Activated CD8-positive, alpha-beta memory T cell treated with anti-CD3 and anti-CD28 coated beads, Interleukin-2, amount 50 U/mL, for 1 hour (primary cell): Measurements from ENCODE around the gene C3AR1.
"Not testable (repeated sequence)": the region's sequence is repeated elsewhere in the genome, so short reads cannot be mapped to it uniquely, and the experiment has no call there.

Source experiments
- DNase-seq: peaks from one replicate; pipeline ENCODE4 v3.0.0-alpha.2; 2020; ENCODE audit errors: extremely low read depth

The C3AR1 gene

GRCh38 chr12:8057839-8058238 lies 8.3 kb downstream of the C3AR1 start:
- DNase-seq: no peak

- DNase-seq: no peak
Measured at GRCh38 chr12:8057306-8057705, 8.9 kb downstream of the C3AR1 start.

GRCh38 chr12:8054816-8055215 lies 11.3 kb downstream of the C3AR1 start:
- no peak for DNase-seq

DNA sequence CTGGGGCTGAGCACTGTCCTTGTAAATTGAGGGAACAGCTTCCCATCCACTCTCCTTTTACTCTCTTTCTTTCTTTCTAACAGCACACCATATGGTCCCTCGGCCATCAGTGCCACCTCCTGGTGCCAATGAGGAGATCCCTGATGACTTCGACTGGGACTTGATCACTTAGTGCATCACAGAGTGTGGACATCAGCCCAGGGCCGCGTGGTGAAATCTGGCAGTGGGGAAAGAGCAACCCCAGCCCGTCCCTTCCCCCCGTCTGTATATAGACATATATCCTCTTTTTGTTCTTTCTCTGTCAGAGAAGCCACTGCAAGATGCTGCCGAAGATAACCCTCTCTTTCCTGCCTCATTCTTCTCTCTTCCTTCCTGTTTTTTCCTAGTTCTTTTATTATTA lies 13.5 kb downstream of the C3AR1 start:
- no peak for DNase-seq

GRCh38 chr12:8050600-8051250 lies 15.4 kb downstream of the C3AR1 start:
- no peak for DNase-seq

DNA sequence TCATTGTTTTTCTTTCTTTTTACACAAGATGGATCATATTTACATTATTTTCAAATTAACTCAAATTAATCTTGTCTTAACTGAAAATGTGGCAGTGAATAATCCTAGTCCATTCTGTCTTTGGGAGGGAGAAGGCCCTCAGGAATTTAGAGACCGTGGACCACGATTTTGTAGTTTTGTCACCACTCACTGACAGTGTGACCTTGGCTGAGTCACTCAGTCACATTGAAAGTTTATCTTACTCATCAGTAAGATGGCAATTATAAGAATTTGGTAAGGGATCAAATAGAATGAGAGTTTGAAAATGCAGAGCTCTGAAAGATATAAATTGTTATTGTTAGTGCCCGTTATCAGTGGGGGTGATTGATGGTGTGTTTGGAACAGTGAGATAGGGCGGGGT lies 17.3 kb downstream of the C3AR1 start:
- no peak for DNase-seq

- DNase-seq: no peak
Measured at GRCh38 chr12:8047842-8048241, 18.3 kb downstream of the C3AR1 start.

DNA sequence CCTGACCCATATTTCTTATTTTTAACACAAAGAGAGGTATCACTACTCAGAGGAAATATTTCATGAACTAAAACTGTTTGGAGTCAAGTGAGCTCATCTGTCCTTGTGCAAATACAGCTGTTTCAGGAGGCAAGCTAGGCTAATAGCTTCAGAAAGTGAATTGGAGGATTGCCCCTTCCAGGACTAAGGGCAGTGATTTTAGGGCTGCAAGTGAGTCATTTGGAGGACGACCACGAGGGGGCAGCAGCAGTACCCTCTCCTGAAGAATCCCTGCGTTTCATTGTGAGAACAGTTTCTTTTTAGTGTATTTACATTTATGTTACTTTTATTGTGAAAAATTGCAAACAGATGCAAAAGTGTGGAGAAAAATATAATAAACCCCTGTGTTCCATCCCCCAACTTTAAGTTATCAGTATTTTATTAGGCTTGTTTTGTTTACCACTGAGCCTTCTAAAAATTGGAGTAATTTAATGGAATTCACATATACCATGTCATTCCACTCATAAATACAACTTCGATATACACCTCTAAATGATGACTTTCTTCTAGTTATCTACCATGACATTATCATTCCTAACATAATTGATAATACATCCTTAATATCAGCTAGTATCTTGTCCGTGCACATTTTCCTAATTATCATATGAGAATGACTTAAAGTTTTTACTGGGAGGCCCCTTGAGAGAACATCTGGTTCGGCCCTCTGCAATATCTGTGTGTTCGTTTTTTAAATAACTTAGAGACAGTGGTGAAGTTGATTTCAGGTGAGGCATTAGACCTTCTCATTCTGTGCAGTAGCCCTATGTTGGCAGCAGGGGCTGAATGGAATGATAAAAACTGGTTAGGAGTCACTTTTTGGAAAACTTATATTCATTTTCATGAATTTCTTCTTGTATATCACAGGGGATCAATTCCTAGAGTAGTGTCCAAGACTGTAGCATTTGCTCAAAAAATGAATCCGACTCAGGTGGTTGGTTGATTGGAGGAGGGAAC lies 19.9 kb downstream of the C3AR1 start:
- DNase-seq: no peak

- no peak for DNase-seq
Measured at GRCh38 chr12:8040791-8041190, 25.4 kb downstream of the C3AR1 start.

GRCh38 chr12:8038659-8039114 lies 27.5 kb downstream of the C3AR1 start:
- no peak for DNase-seq

- no peak for DNase-seq
Measured at GRCh38 chr12:8037947-8038346, 28.2 kb downstream of the C3AR1 start.

DNA sequence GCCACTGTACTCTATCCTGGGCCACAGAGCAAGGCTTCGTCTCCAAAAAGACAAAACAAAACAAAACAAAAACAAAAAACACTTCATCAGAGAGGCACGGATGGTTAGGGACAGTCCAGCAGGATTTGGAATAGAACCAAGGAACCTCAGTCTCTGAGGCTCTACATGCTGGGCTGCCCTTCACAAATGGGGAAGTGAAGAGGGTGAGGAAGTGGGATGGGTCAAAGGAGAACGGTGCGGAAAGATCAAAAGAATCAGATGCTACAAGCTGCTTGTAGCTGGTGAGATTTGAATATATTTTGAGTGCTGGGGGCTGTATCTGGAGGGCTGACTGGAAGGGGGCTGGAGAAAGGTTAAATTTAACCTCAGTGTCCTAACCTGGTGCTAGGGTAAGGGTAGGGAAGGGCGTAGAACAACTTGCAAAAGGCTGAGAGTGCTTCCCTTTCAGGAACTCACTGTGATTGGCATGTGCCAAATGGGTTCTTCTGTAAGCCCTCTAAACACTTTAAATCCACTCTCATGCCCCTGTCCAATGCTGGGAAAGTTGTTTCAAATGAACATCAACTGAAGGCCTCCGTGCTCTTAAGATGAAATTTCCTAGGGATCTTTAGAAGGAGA lies 29.0 kb downstream of the C3AR1 start:
- no peak for DNase-seq

DNA sequence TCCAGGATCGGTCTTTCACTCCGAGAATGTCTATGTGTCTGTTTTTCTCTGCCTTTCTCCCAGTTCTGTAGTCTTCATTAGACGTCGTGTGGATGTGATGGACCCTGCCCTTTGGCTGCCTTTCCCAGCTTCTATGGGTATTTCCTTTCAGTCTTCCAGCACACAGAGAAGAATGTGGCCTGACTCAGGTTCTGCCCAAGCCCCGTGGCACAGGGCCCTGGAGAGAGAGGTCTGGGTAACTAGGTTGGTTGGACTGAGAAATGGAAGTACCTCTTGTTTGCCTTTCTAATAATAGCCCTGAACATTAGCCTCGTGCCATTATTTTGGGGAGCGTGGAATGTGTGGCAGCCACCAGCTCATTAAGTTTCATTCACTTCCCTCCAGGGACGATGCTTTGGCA lies 29.8 kb downstream of the C3AR1 start:
- DNase-seq: no peak

DNA sequence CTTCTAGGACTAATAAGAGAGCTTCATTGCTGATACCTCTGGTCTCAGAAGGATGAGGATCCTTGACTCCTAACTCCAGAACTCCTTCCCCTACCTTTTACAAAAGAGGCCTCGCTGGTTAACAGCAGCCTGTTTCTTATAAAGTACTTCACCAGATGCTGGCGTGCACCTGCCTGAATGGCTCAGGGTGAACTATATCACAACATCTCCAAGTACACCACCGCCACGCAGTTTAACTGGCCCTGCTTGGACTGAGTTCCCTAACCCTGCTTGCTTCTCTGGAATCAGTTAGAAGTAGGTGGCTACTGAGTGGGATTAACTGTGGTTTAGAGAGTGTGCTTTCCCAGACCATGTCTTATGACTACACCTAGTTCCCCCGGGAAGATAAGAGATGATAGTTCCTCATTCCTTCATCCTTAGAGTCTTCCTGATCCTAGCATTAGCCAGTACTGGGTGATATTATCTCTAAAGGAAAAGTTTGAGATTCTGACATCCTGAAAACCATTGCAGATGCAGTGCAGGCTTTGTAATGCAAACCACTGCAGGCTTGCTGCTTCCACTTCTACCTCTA lies 30.6 kb downstream of the C3AR1 start:
- no peak for DNase-seq

DNA sequence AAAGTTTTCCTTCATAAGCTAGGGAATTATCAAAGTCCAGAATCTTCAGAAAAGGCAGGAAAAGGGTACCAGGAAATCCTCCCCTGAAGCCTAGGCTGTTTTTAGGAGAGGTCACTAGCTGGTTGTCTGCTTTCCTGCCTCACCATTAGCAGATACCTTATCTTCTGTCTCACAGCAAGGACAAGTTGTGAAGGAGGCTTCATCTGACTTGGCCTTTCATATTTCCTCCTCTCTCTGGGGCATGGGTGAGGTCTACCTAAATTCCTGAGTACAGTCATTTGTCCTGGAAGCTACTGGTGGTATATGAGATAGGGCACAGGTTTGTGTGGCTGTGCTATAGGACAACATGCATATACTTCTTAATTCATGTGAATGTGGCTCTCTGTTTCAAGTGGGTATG lies 31.4 kb downstream of the C3AR1 start:
- DNase-seq: no peak

- DNase-seq: no peak
Measured at GRCh38 chr12:8033153-8034044, 32.8 kb downstream of the C3AR1 start.

DNA sequence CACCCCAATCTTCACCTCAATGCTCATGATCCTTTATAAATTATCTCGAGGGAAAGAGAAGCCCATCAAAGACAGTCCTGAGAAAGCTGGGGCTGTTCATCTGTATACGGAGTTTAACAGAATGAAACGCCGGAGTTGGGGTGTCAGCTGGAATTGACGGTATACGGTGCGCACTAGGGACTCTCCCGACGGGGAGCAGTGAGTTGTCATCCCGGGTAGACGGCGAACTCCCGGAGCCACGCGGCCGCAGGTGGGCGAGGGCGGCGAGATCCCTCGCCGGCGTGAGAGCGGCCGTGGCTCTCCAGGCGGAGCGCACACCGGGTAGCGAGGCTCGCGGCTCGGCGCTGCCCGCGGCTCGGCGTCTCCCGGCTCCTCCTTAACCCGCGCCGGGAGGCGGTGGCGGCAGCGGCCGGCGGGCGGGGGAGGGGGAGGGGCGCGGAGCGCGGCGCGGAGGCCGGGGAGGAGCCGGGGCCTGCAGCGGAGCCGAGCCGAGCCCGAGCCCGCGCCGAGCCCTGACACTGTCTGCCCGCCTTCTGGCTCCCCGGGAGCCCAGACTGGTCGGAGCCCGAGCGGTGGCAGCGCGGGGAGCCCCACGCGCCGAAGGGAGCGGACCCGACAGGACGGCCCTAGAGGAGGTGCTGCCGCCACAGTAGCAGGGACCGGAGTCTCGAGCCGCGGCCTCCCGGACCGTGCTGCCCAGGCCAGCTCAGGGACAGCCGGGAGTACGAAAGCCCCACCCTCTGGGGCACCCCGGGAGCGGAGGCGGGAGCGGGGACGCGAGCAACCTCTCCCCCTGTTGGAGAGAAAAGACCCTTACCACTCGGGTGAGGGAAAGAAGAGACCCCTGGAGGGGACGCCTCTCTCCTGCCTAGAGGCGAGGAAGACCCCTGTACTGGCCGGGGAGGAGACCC lies 33.7 kb downstream of the C3AR1 start, which contains the start of gene FOXJ2:
FOXJ2 (plus strand) TSS at position 475 of the 911 bp plus-strand sequence. CDS start 7,117 bp downstream, outside the sequence.
- no peak for DNase-seq

- no peak for DNase-seq
Measured at GRCh38 chr12:8031872-8032241, 34.3 kb downstream of the C3AR1 start.

GRCh38 chr12:8031017-8031416 lies 35.1 kb downstream of the C3AR1 start:
- not testable (repeated sequence) for DNase-seq

- DNase-seq: no peak
Measured at GRCh38 chr12:8030189-8030588, 36.0 kb downstream of the C3AR1 start.
